OCI-LY7 (cell line): ENCODE results near the gene SLC2A5.
"Not testable (repeated sequence)": the region's sequence is repeated elsewhere in the genome, so short reads cannot be mapped to it uniquely, and the experiment has no call there.

Source experiments
- EZH2phosphoT487 ChIP-seq: fragments of 200-600 bp; sonication (generic); IDR thresholded peaks from 2 replicates; pipeline ENCODE4 v1.6.1; 2018; ENCODE audit warnings: low read depth, borderline replicate concordance, mild to moderate bottlenecking, mixed run types, antibody characterized with exemption, low read length, moderate library complexity, mixed read lengths
- TF ChIP-seq, protein P1 (sequence below): fragments of 200-600 bp; sonication (generic); conservative IDR thresholded peaks from 2 replicates; pipeline ENCODE4 v1.5.1; 2014; ENCODE audit warnings: mild to moderate bottlenecking, antibody characterized with exemption, low read length, moderate library complexity, mixed read lengths

DNA sequence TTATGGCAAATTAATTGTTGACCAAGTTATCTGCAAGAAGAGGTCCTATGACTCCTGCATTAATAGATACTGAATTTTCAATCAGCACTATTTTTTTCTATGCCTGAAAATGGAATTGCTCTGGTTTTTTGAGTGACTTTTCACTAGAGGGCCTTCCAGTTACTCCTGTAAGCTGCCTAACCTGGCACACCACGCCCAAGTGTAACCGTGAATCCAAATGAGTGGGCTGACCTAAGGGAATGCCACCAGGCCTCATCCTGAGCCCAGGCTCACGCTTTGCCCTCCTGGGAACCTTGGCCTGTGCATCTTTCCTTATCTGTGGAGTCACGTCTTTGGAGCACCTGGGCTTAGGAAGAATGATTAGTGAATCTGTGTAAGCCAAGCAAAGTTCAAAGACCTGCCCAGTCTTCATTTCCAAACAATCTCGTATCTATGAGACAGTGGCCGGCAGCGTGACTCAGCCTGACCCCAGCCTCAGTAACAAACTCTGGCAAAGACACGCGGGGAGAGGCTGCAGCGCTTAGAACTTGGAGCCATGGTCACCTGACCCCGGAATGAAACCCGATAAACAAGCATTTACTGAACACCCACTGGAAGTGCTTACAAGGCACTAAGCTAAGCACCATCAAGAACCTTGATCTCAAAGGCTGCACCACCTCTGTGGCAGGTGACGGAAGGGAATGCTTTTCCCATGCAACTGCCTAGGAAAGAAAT lies 75.3 kb downstream of the SLC2A5 start:
- TF ChIP-seq, protein P1, sequence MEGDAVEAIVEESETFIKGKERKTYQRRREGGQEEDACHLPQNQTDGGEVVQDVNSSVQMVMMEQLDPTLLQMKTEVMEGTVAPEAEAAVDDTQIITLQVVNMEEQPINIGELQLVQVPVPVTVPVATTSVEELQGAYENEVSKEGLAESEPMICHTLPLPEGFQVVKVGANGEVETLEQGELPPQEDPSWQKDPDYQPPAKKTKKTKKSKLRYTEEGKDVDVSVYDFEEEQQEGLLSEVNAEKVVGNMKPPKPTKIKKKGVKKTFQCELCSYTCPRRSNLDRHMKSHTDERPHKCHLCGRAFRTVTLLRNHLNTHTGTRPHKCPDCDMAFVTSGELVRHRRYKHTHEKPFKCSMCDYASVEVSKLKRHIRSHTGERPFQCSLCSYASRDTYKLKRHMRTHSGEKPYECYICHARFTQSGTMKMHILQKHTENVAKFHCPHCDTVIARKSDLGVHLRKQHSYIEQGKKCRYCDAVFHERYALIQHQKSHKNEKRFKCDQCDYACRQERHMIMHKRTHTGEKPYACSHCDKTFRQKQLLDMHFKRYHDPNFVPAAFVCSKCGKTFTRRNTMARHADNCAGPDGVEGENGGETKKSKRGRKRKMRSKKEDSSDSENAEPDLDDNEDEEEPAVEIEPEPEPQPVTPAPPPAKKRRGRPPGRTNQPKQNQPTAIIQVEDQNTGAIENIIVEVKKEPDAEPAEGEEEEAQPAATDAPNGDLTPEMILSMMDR: not testable (repeated sequence)
- not testable (repeated sequence) for TF ChIP-seq EZH2phosphoT487
